ENCODE data around the gene NEK9.
"Not testable (repeated sequence)": the region's sequence is repeated elsewhere in the genome, so short reads cannot be mapped to it uniquely, and the experiment has no call there.

Gene NEK9

GRCh38 chr14:75156111-75156510, 29.3 kb upstream of the NEK9 start:
- Histone ChIP-seq H3K9ac (ENCODE audit: low read depth, low read length) (no peak overlapping the region), H3K36me3 (ENCODE audit: insufficient read depth, low read length) (no peaks in the 10 kb centered on the region), H3K9me3 (ENCODE audit: control insufficient read depth, insufficient read depth, low read length) (no peaks in the 10 kb centered on the region), H3K4me1 (ENCODE audit: insufficient read depth, low read length) (peaks cover 8% of the 10 kb centered on the region)

GRCh38 chr14:75155169-75155568, 28.3 kb upstream of the NEK9 start:
- H3K36me3 ChIP-seq (ENCODE audit: insufficient read depth, low read length): no peaks in the 10 kb centered on the region
- no peak overlapping the region for H3K9ac ChIP-seq (ENCODE audit: low read depth, low read length)
- H3K4me1 ChIP-seq (ENCODE audit: insufficient read depth, low read length): peaks cover 6% of the 10 kb centered on the region
- no peaks in the 10 kb centered on the region for H3K9me3 ChIP-seq (ENCODE audit: control insufficient read depth, insufficient read depth, low read length)

- Histone ChIP-seq H3K4me1 (ENCODE audit: insufficient read depth, low read length) (peaks cover 3% of the 10 kb centered on the region; the same call in 1 of the 2 replicates), H3K9ac (ENCODE audit: low read depth, low read length) (no peak overlapping the region), H3K36me3 (ENCODE audit: insufficient read depth, low read length) (no peaks in the 10 kb centered on the region), H3K9me3 (ENCODE audit: control insufficient read depth, insufficient read depth, low read length) (no peaks in the 10 kb centered on the region)
Measured at GRCh38 chr14:75153295-75153694, 26.4 kb upstream of the NEK9 start.

- Histone ChIP-seq H3K4me1 (ENCODE audit: insufficient read depth, low read length) (peaks cover 7% of the 10 kb centered on the region), H3K36me3 (ENCODE audit: insufficient read depth, low read length) (no peaks in the 10 kb centered on the region; the same call in 1 of the 2 replicates), H3K9ac (ENCODE audit: low read depth, low read length) (no peak overlapping the region), H3K9me3 (ENCODE audit: control insufficient read depth, insufficient read depth, low read length) (no peaks in the 10 kb centered on the region)
Measured at GRCh38 chr14:75151851-75152250, 25.0 kb upstream of the NEK9 start.

- not testable (repeated sequence) for H3K4me1 ChIP-seq (ENCODE audit: insufficient read depth, low read length); H3K36me3 ChIP-seq (ENCODE audit: insufficient read depth, low read length); H3K9me3 ChIP-seq (ENCODE audit: control insufficient read depth, insufficient read depth, low read length); H3K9ac ChIP-seq (ENCODE audit: low read depth, low read length)
Measured at GRCh38 chr14:75150637-75151036, 23.8 kb upstream of the NEK9 start.

- peaks cover 7% of the 10 kb centered on the region for H3K4me1 ChIP-seq (ENCODE audit: insufficient read depth, low read length)
- H3K36me3 ChIP-seq (ENCODE audit: insufficient read depth, low read length): no peaks in the 10 kb centered on the region; the same call in 1 of the 2 replicates
- H3K9ac ChIP-seq (ENCODE audit: low read depth, low read length): no peak overlapping the region
- H3K9me3 ChIP-seq (ENCODE audit: control insufficient read depth, insufficient read depth, low read length): no peaks in the 10 kb centered on the region
Measured at GRCh38 chr14:75150150-75150549, 23.3 kb upstream of the NEK9 start.

GRCh38 chr14:75147423-75148071, 20.7 kb upstream of the NEK9 start:
- H3K36me3 ChIP-seq (ENCODE audit: insufficient read depth, low read length): no peaks in the 10 kb centered on the region; the same call in 1 of the 2 replicates
- no peak overlapping the region for H3K9ac ChIP-seq (ENCODE audit: low read depth, low read length)
- H3K4me1 ChIP-seq (ENCODE audit: insufficient read depth, low read length): peaks cover 7% of the 10 kb centered on the region
- no peaks in the 10 kb centered on the region for H3K9me3 ChIP-seq (ENCODE audit: control insufficient read depth, insufficient read depth, low read length)

- Histone ChIP-seq H3K9ac (ENCODE audit: low read depth, low read length) (no peak overlapping the region), H3K36me3 (ENCODE audit: insufficient read depth, low read length) (no peaks in the 10 kb centered on the region; the same call in 1 of the 2 replicates), H3K4me1 (ENCODE audit: insufficient read depth, low read length) (peaks cover 7% of the 10 kb centered on the region), H3K9me3 (ENCODE audit: control insufficient read depth, insufficient read depth, low read length) (no peaks in the 10 kb centered on the region)
Measured at GRCh38 chr14:75144944-75145343, 18.1 kb upstream of the NEK9 start.

GRCh38 chr14:75143761-75144527, 17.1 kb upstream of the NEK9 start:
- Histone ChIP-seq H3K4me1 (ENCODE audit: insufficient read depth, low read length) (peaks cover 7% of the 10 kb centered on the region), H3K9ac (ENCODE audit: low read depth, low read length) (no peak overlapping the region), H3K36me3 (ENCODE audit: insufficient read depth, low read length) (no peaks in the 10 kb centered on the region; the same call in 1 of the 2 replicates)

GRCh38 chr14:75142494-75142893, 15.6 kb upstream of the NEK9 start:
- Histone ChIP-seq H3K4me1 (ENCODE audit: insufficient read depth, low read length) (no peaks in the 10 kb centered on the region), H3K9ac (ENCODE audit: low read depth, low read length) (no peak overlapping the region), H3K9me3 (ENCODE audit: control insufficient read depth, insufficient read depth, low read length) (no peaks in the 10 kb centered on the region), H3K36me3 (ENCODE audit: insufficient read depth, low read length) (no peaks in the 10 kb centered on the region; the same call in 1 of the 2 replicates)

More at GRCh38 chr14:75143761-75144527, 17.1 kb upstream of the NEK9 start:
- no peaks in the 10 kb centered on the region for H3K9me3 ChIP-seq (ENCODE audit: control insufficient read depth, insufficient read depth, low read length)

GRCh38 chr14:75141967-75142366, 15.1 kb upstream of the NEK9 start:
- Histone ChIP-seq H3K9ac (ENCODE audit: low read depth, low read length) (no peak overlapping the region), H3K36me3 (ENCODE audit: insufficient read depth, low read length) (no peaks in the 10 kb centered on the region; the same call in 1 of the 2 replicates), H3K4me1 (ENCODE audit: insufficient read depth, low read length) (no peaks in the 10 kb centered on the region), H3K9me3 (ENCODE audit: control insufficient read depth, insufficient read depth, low read length) (no peaks in the 10 kb centered on the region)

GRCh38 chr14:75141062-75141461, 14.2 kb upstream of the NEK9 start:
- no peaks in the 10 kb centered on the region for H3K9me3 ChIP-seq (ENCODE audit: control insufficient read depth, insufficient read depth, low read length)
- H3K9ac ChIP-seq (ENCODE audit: low read depth, low read length): no peak overlapping the region
- no peaks in the 10 kb centered on the region for H3K36me3 ChIP-seq (ENCODE audit: insufficient read depth, low read length)
- no peaks in the 10 kb centered on the region for H3K4me1 ChIP-seq (ENCODE audit: insufficient read depth, low read length)

- no peaks in the 10 kb centered on the region for H3K4me1 ChIP-seq (ENCODE audit: insufficient read depth, low read length)
- no peak overlapping the region for H3K9ac ChIP-seq (ENCODE audit: low read depth, low read length)
- no peaks in the 10 kb centered on the region for H3K9me3 ChIP-seq (ENCODE audit: control insufficient read depth, insufficient read depth, low read length)
- H3K36me3 ChIP-seq (ENCODE audit: insufficient read depth, low read length): no peaks in the 10 kb centered on the region
Measured at GRCh38 chr14:75140620-75141019, 13.8 kb upstream of the NEK9 start.

- no peaks in the 10 kb centered on the region for H3K9me3 ChIP-seq (ENCODE audit: control insufficient read depth, insufficient read depth, low read length)
- H3K36me3 ChIP-seq (ENCODE audit: insufficient read depth, low read length): 0 out of 2 replicates have a peak, but pooled peaks cover 4% of the 10 kb centered on the region
- H3K4me1 ChIP-seq (ENCODE audit: insufficient read depth, low read length): no peaks in the 10 kb centered on the region
- no peak overlapping the region for H3K9ac ChIP-seq (ENCODE audit: low read depth, low read length)
Measured at GRCh38 chr14:75139185-75139584, 12.3 kb upstream of the NEK9 start.

- Histone ChIP-seq H3K4me1 (ENCODE audit: insufficient read depth, low read length) (no peaks in the 10 kb centered on the region), H3K9me3 (ENCODE audit: control insufficient read depth, insufficient read depth, low read length) (no peaks in the 10 kb centered on the region), H3K36me3 (ENCODE audit: insufficient read depth, low read length) (0 out of 2 replicates have a peak, but pooled peaks cover 4% of the 10 kb centered on the region), H3K9ac (ENCODE audit: low read depth, low read length) (no peak overlapping the region)
Measured at GRCh38 chr14:75138492-75138891, 11.6 kb upstream of the NEK9 start.

All from ES-I3 (cell line).